PFSK-1 (cell line): ENCODE results near the gene PDXDC1.
A peak's percentile ranks its signal among the peaks of the same experiment; 100 is the strongest.

ENCODE experiments used
- FOXP2 ChIP-seq: optimal IDR thresholded peaks from 2 replicates; pipeline ENCODE3; 2011; ENCODE audit warnings: borderline replicate concordance, control low read depth, inconsistent platforms; ENCODE audit not compliant: insufficient read depth; ENCODE audit errors: extremely low read length, extremely low read depth
- POLR2AphosphoS5 ChIP-seq: IDR thresholded peaks from 2 replicates; pipeline ENCODE4 v1.6.1; 2012; ENCODE audit warnings: low read depth, mild to moderate bottlenecking, control low read depth, low read length, moderate library complexity
- REST ChIP-seq, 2 experiments: IDR thresholded peaks; 2 replicates each; pipeline versions ENCODE4 v1.6.1 to v1.8.0; 2011 to 2012; ENCODE audit warnings: low read depth in 2 of 2, low read length in 2 of 2, control low read depth in 1 of 2, inconsistent platforms in 1 of 2, mild to moderate bottlenecking in 1 of 2, moderate library complexity in 1 of 2; ENCODE audit not compliant: insufficient read depth in 1 of 2
- SIN3A ChIP-seq: IDR thresholded peaks from 2 replicates; pipeline ENCODE4 v1.6.1; 2012; ENCODE audit warnings: mild to moderate bottlenecking, low read length, moderate library complexity, borderline replicate concordance; ENCODE audit not compliant: insufficient read depth
- TAF1 ChIP-seq: IDR thresholded peaks from 2 replicates; pipeline ENCODE4 v1.6.1; 2012; ENCODE audit warnings: low read length, control low read depth, borderline replicate concordance; ENCODE audit not compliant: insufficient read depth

The PDXDC1 gene

GRCh38 chr16:14965328-14965727 lies 9.5 kb upstream of the PDXDC1 start:
- TF ChIP-seq REST (IDR thresholded peaks at IDR 0.05; ENCODE audit: insufficient read depth in 1 of 2, low read depth in 2 of 2, low read length in 2 of 2) (no peak), FOXP2 (no peak), POLR2AphosphoS5 (no peak), SIN3A (no peak), TAF1 (no peak)

- TF ChIP-seq REST (IDR thresholded peaks at IDR 0.05; ENCODE audit: insufficient read depth in 1 of 2, low read depth in 2 of 2, low read length in 2 of 2) (0 out of 4 replicates have a peak, but pooled peaks of 1 of the 2 experiments have one; percentile 18), SIN3A (peak; percentile 74; the same call in 1 of the 2 replicates)
Measured at GRCh38 chr16:15016354-15016753, 41.5 kb downstream of the PDXDC1 start.

GRCh38 chr16:15016951-15017580 lies 42.2 kb downstream of the PDXDC1 start:
- peak; percentile 85; the same call in 1 of the 2 replicates for TF ChIP-seq SIN3A

GRCh38 chr16:15027503-15028344 lies 52.9 kb downstream of the PDXDC1 start:
- TF ChIP-seq POLR2AphosphoS5, result 0 out of 2 replicates have a peak, but pooled peaks have one; percentile 35

- no peak for TF ChIP-seq POLR2AphosphoS5
- no peak for TF ChIP-seq SIN3A
- TF ChIP-seq REST (IDR thresholded peaks at IDR 0.05; ENCODE audit: insufficient read depth in 1 of 2, low read depth in 2 of 2, low read length in 2 of 2), result no peak
- TF ChIP-seq FOXP2, result no peak
- no peak for TF ChIP-seq TAF1
Measured at GRCh38 chr16:15031179-15031578, 56.4 kb downstream of the PDXDC1 start.

- TF ChIP-seq SIN3A (no peak), FOXP2 (no peak), POLR2AphosphoS5 (no peak), REST (IDR thresholded peaks at IDR 0.05; ENCODE audit: insufficient read depth in 1 of 2, low read depth in 2 of 2, low read length in 2 of 2) (no peak), TAF1 (no peak)
Measured at GRCh38 chr16:15031586-15031985, 56.8 kb downstream of the PDXDC1 start.
